A673 (cell line): Measurements from ENCODE around the gene C16orf96. TPM values are rescaled to one million over a fixed set of nuclear protein-coding genes. Genes with fewer than 3 reads are reported as not detected.

Source experiments
- BruUV-seq: library from RNA; stranded (reverse); fragments of 400-500 nt; replicated peaks from 2 replicates; lab custom pipeline; 2021; lab: Mats Ljungman, UMichigan
- CTCF ChIA-PET: fragments of 300-600 bp; sonication (Branson Sonifier 250); formaldehyde crosslinking; loops from one replicate; lab custom pipeline; 2022; ENCODE audit warnings: antibody characterized with exemption; lab: Charles Lee
- POLR2A ChIA-PET: fragments of 300-600 bp; sonication (Branson Sonifier 250); formaldehyde crosslinking; loops from one replicate; lab custom pipeline; 2022; ENCODE audit warnings: antibody characterized with exemption; ENCODE audit not compliant: low non-redundant PET; lab: Charles Lee
- DNase-seq: peaks from one replicate; pipeline ENCODE4 v3.0.0-alpha.2; 2015; ENCODE audit warnings: low spot score
- H3K27ac ChIP-seq: fragments of 200-600 bp; sonication (generic); 2 replicates; pipeline ENCODE4 v1.5.1; 2016; ENCODE audit warnings: mixed run types, low read depth, mild to moderate bottlenecking, mixed read lengths, antibody characterized with exemption, low read length; ENCODE audit not compliant: poor library complexity, severe bottlenecking
- H3K27me3 ChIP-seq: fragments of 200-600 bp; sonication (generic); replicated peaks from 2 replicates; pipeline ENCODE4 v1.6.1; 2017; ENCODE audit warnings: mixed run types, low read depth, mild to moderate bottlenecking, mixed read lengths, antibody characterized with exemption, low read length; ENCODE audit not compliant: insufficient read depth, poor library complexity
- H3K36me3 ChIP-seq: fragments of 200-600 bp; sonication (generic); 2 replicates; pipeline ENCODE4 v1.6.1; 2016; ENCODE audit warnings: mixed run types, mild to moderate bottlenecking, mixed read lengths, antibody characterized with exemption, low read length; ENCODE audit not compliant: insufficient read depth, poor library complexity, severe bottlenecking
- H3K4me1 ChIP-seq: fragments of 200-600 bp; sonication (generic); 2 replicates; pipeline ENCODE4 v1.6.1; 2017; ENCODE audit warnings: mixed run types, mild to moderate bottlenecking, mixed read lengths, antibody characterized with exemption, low read length; ENCODE audit not compliant: insufficient read depth, poor library complexity, severe bottlenecking
- H3K4me3 ChIP-seq: fragments of 200-600 bp; sonication (generic); 2 replicates; pipeline ENCODE4 v1.5.1; 2016; ENCODE audit warnings: low read depth, mixed run types, mild to moderate bottlenecking, mixed read lengths, low read length; ENCODE audit not compliant: poor library complexity, severe bottlenecking
- H3K9me3 ChIP-seq: fragments of 200-600 bp; sonication (generic); 2 replicates; pipeline ENCODE4 v1.6.1; 2016; ENCODE audit warnings: mixed run types, low read depth, mild to moderate bottlenecking, mixed read lengths, antibody characterized with exemption, low read length; ENCODE audit not compliant: poor library complexity, severe bottlenecking
- EZH2 ChIP-seq: fragments of 200-600 bp; sonication (generic); IDR thresholded peaks from 2 replicates; pipeline ENCODE4 v1.6.1; 2017; ENCODE audit warnings: borderline replicate concordance, low read depth, mild to moderate bottlenecking, mixed read lengths, antibody characterized with exemption, low read length; ENCODE audit not compliant: poor library complexity, severe bottlenecking
- intact Hi-C: fragments of 100-400 bp; cut with micrococcal nuclease; formaldehyde crosslinking; loops from one replicate; pipeline ENCODE4 v1.10.0; 2022; ENCODE audit not compliant: unreplicated experiment
- total RNA-seq: library from RNA; stranded (reverse); gene quantifications from 2 replicates; pipeline ENCODE4 v1.2.3, GENCODE V29; 2021
- TF ChIP-seq, protein P1 (sequence below): fragments of 300-800, 200-600 bp; sonication (generic); conservative IDR thresholded peaks from 2 replicates; pipeline ENCODE4 v1.5.1; 2017; ENCODE audit warnings: low read depth, mild to moderate bottlenecking, antibody characterized with exemption, low read length, moderate library complexity, mixed read lengths

C16orf96 gene
- total RNA-seq, 1 experiment from 2014 or later: not detected

DNA sequence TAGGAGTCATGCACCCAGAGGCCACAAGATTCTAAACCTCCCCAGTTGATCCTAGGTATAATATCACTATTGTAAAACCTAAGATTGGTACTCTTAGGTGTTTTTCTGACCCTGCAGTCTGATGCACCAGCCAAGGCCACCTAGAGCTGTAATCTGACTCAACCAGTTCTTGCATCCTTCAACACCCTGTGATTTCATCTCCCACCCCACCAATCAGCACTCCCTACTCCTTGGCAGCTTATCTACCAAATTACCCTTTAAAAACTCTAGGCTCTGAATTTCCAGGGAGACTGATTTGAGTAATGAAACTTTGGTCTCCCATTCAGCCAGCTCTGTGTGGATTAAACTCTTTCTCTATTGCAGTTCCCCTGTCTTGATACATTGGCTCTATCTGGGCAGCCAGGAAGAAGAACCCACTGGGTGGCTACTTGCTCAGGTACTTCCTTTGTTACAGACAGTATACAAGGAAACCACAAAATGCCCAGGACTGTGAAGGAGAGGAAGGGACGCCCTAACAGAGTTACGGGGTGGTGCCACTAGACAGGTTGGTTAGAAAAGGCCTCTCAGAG is 16.3 kb upstream of the C16orf96 start:
- Histone ChIP-seq H3K27me3 (no peaks in the 10 kb centered on the region), H3K36me3 (no peaks in the 10 kb centered on the region), H3K27ac (no peak overlapping the region), H3K4me3 (no peak overlapping the region), H3K4me1 (peaks cover 3% of the 10 kb centered on the region), H3K9me3 (peaks cover 14% of the 10 kb centered on the region)
- BruUV-seq: no TSS peak
- no peak for DNase-seq
- POLR2A ChIA-PET: no interaction called here
- intact Hi-C loops: no loop called here
- no peak for TF ChIP-seq EZH2
- TF ChIP-seq, protein P1, sequence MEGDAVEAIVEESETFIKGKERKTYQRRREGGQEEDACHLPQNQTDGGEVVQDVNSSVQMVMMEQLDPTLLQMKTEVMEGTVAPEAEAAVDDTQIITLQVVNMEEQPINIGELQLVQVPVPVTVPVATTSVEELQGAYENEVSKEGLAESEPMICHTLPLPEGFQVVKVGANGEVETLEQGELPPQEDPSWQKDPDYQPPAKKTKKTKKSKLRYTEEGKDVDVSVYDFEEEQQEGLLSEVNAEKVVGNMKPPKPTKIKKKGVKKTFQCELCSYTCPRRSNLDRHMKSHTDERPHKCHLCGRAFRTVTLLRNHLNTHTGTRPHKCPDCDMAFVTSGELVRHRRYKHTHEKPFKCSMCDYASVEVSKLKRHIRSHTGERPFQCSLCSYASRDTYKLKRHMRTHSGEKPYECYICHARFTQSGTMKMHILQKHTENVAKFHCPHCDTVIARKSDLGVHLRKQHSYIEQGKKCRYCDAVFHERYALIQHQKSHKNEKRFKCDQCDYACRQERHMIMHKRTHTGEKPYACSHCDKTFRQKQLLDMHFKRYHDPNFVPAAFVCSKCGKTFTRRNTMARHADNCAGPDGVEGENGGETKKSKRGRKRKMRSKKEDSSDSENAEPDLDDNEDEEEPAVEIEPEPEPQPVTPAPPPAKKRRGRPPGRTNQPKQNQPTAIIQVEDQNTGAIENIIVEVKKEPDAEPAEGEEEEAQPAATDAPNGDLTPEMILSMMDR: no peak
- CTCF ChIA-PET: no interaction called here

DNA sequence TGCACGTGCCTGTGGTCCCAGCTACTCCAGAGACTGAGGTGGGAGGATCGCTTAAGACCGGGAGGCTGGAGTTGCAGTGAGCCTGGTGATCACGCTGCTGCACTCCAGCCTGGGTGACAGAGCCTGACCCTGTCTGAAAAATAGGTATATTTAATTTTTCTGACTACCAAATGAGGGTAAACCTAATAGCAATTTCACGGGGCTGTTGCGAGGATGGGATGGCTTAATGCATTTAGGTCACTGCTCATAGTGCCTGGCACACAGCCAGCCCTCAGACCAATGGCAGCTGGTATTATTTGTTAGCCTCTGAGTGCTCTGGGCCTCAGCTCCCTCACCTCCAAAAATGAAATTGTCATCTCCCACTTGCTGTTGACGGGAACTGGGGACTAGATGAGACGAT is 11.7 kb upstream of the C16orf96 start:
- intact Hi-C loops: no loop called here
- CTCF ChIA-PET: no interaction called here
- peaks cover 7% of the 10 kb centered on the region for H3K9me3 ChIP-seq
- no peaks in the 10 kb centered on the region for H3K36me3 ChIP-seq
- no peaks in the 10 kb centered on the region for H3K27me3 ChIP-seq
- no peak for TF ChIP-seq EZH2
- TF ChIP-seq, protein P1: no peak
- H3K4me3 ChIP-seq: no peak overlapping the region
- DNase-seq: no peak
- POLR2A ChIA-PET: no interaction called here
- BruUV-seq: no TSS peak
- H3K4me1 ChIP-seq: no peaks in the 10 kb centered on the region
- no peak overlapping the region for H3K27ac ChIP-seq

DNA sequence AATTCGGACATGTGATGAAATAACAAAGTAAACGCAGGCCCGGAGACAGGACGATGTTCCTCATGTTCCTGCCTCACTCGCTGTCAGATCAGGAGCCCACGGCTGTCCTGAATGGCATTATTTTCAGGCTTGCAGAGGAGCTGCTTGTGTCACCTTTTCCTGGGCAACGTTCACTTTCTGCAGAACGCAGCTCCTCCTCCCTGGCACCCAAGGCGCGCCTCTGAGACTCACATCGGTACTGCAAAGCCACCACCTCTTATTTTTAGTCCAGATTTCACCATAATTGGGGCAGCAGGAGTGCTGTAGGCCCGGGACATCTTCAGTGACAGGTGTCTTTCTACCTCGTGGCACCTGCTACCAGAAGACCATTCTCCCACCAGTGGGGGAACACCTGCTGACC is 8.0 kb upstream of the C16orf96 start:
- no peak overlapping the region for H3K4me3 ChIP-seq
- CTCF ChIA-PET: interaction anchor here (0.6 to 1.0 kb wide), 9 partner anchors 10 to 174 kb away, joined by 3 to 11 read pairs (median 3); partner anchors contain the start of gene CDIP1
- H3K27ac ChIP-seq: no peak overlapping the region
- TF ChIP-seq, protein P1: no peak
- TF ChIP-seq EZH2: no peak
- POLR2A ChIA-PET: no interaction called here
- intact Hi-C loops: loop anchor here (2.0 kb wide), 1 partner anchor 41 kb away; no protein-coding TSS in a partner anchor
- peaks cover 6% of the 10 kb centered on the region for H3K27me3 ChIP-seq
- BruUV-seq: no TSS peak
- no peak for DNase-seq
- no peaks in the 10 kb centered on the region for H3K9me3 ChIP-seq
- H3K36me3 ChIP-seq: no peaks in the 10 kb centered on the region
- H3K4me1 ChIP-seq: no peaks in the 10 kb centered on the region
